HG03280 (cell line): ENCODE data around the gene ARNT2.

Experiments used
- ATAC-seq: cut with Tn5 transposase; IDR thresholded peaks from one replicate; pipeline ENCODE4 v1.9.1; 2021; ENCODE audit warnings: mild to moderate bottlenecking, moderate library complexity; ENCODE audit not compliant: unreplicated experiment

The ARNT2 gene

DNA sequence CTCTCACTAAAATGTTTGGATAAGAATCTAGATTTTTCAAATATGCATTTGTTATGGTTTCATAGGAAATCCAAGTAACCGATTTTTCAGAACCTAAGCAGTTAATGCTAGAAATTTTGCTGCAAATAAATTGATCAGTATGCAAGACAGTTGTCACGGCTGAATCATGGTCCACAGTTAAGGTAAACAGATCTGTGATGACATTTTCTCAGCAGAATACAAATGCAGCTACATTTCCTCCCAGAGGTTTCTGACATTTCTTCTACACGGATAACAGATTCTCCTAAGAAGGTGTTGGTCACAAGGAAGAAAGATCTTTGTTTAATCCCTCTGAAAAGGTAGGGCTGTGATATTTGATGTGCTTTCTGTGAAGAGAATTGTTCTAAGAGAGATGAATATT lies 36.9 kb downstream of the ARNT2 start:
- ATAC-seq, result no peak

DNA sequence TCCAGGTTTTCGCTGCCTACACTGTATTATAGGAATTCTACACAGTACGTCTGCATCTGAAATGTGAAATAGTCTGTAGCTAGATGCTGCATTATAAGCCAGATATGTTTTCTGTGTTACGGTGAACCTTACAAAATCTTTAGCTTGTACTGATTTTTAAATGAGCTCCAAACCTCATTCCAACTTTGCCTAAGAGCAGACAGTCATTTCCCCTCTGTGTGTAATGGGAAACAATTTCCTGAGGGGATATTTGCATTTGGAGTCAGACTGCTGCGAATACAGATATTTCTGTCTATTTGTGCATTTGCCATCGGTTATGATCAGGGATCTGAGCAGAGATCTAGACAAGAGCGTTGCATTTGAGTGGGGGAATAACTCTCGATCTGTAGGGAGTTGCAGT lies 37.5 kb downstream of the ARNT2 start:
- no peak for ATAC-seq

DNA sequence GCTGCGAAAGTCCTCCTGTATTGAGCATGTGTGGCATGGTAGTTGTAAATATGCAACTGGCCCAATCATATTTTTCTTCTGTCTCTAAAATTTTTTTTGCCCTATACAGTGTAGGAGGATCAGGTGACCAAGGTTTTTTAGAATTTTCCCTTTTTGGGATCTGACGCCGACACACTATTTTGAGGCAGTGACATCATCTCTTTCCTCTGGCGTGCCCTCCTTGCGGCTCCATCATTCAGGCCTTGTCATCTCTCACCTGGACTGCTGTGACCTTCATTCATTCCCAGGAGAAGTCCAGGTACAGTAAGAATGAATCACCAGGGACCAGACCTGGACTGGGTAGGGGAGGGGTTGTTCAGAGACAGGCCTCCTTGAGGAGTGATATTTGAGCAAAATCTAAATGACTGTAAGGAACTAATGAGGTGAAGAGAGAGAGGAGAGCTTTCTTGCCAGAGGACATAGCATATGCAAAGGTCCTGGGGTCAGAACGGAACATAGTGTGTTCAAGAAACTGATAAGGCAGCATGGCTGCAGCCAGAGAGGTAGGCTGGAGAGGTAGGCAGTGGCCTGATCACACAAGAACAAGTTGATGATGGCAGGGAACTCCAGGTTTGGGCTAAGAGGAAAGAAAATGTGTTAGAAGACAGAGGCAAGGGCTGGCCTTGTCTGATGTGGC lies 38.7 kb downstream of the ARNT2 start:
- no peak for ATAC-seq

DNA sequence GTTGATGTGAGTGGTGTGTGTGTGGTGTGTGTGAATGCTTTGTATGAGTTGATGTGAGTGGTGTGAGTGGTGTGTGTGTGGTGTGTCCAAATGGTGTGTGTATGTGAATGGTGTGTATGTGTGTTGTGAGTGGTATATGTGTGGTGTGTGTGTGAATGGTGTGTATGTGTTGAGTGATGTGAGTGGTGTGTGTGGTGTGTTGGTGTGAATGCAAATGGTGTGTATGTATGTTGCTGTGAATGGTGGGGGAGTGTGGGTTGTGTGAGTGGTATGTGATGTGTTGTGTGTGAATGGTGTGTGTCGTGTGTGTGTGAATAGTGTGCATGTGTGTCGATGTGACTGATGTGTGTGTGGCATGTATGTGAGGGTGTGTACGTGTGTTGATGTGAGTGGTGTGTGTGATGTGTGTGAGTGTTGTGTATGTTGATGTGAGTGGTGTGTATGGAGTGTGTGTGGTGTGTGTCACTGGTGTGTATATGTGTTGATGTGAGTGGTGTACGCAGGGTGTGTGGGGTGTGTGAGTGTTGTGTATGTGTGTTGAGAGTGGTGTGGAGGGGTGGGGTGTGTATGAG lies 40.6 kb downstream of the ARNT2 start:
- ATAC-seq, result no peak

DNA sequence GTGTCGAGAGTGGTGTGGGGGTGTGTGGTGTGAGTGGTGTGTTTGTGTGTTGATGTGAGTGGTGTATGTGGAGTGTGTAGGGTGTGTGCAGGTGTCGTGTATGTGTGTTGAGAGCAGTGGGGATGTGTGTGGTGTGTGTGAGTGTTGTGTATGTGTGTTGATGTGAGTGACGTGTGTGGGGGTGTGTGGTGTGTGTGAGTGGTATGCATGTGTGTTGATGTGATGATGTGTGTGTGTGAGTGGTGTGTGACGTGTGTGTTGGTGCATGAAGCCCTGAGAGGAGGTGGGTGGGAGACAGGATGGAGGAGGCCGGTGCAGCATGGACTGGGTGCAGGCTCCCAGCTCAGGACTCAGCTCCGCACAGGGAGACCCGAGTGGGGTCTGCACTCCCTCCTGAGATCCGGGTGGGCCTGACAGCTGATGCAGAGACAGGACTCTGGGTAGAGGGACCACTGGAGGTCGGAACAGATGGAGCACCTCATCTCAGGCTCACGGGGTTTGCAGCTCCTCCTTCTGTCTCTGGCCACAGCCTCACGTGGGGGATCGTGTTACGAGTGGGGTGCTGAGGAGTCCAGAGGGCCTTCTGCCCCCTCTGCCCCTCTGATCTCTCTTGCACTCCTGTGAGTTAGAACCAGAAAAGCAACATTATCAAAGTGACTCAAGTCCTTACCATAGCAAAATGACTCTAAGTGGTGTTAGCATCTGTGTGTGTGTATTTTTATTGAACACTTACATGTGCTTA lies 41.3 kb downstream of the ARNT2 start:
- ATAC-seq, result no peak

DNA sequence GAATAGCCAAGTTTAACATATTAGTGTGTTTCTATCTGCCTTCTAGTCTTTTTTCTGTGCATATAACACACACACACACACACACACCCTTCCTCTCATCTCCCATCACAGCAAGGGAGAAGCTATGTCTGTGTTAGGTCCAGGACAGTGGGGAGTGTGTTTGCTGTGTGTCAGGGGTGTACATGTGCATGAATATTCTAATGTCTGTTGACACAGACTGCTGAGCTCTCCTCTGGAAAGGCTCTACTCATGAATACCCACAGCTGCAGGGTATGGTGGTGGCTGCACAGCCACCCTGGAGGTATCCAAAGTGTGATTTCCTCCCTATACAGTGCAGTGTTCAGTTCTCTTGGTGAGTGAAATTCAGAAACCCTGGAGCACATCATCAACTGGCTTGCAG lies 42.9 kb downstream of the ARNT2 start:
- no peak for ATAC-seq

DNA sequence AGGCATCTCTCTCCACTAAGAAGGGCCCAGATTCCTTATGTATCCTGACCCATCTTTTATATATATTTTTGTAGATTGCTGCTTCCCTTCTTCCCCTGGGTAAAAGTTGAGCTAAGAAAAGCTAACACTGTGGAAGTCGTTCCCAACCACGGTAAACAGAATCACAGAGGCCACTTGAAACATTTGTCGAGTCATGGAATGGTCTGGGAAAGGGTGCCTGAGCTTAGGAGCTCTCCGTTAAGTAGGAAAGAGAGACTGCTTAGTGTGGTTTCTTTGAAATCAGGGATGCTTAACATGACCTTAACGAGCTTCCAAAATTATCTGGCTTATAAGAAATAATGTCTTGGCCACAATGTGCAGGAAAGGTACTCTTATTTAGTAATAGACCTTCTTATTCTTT lies 45.6 kb downstream of the ARNT2 start:
- no peak for ATAC-seq

DNA sequence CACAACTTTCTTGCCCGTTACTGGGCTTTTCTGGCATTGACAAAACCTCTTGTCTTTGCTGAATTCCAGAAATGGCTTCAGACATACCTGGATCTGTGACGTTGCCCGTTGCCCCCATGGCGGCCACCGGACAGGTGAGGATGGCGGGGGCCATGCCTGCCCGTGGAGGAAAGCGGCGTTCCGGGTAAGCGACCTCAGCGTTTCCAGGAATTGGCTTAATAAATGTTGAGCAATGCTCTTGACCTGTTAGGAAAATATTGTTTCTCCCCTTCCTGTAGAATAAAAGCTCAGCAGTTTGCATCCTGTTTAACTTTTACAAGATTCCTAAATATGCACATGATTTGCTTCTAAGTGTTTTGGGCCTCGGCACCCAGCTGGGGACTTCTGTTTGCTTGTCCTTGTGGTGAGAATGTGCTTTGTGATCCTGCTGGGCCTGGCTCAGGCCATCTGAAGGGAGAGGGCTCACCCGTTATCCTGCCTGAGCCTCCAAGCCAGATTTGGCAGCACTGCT lies 46.7 kb downstream of the ARNT2 start:
- ATAC-seq, result no peak

DNA sequence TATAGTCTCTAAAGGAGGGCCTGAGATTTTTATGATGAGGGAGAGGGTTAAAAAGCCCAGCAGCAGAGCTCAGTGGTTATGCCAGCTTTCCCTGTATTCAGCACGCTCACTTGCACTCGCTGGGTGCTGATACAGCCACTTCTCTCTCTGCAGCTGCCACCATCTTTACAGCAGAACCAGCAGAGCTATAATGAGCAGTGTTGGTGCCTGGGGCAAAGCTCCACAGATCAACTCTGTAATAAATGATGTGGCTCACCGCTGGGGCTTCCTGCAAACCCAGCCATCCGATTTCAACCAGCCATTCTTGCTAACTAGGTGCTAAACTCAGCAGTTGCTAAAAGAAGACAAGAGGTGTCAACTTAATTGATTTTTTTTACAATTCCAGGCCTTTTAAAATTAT lies 48.0 kb downstream of the ARNT2 start:
- ATAC-seq, result no peak

DNA sequence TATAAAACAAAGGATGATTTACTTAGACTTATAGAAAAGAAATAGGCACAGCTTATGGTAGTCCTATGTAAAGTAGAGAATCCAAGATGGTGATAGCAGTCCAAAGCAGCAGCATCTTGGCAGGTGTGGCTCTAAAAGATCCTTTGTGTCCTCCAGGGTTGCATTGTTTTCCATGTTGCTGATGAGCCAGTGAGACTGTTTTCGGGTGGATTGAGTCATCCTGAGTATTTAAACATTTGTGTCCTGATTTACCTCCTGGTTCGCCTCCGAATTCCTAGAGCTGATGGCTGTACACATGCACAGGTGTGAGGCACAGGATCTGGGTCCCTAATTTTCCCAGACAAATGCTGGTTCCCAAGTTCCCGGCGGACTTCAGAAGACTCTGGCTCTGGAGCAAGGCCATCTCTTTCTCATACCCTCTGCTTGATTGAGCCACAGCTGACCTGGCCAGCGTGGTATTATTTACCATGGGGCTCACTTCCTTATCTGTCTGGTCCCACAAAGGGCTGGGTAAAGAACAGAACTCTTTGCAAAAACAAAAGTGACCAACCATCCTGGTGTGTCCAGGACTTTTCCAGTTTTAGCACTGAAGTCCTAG lies 51.0 kb downstream of the ARNT2 start:
- ATAC-seq, result no peak

DNA sequence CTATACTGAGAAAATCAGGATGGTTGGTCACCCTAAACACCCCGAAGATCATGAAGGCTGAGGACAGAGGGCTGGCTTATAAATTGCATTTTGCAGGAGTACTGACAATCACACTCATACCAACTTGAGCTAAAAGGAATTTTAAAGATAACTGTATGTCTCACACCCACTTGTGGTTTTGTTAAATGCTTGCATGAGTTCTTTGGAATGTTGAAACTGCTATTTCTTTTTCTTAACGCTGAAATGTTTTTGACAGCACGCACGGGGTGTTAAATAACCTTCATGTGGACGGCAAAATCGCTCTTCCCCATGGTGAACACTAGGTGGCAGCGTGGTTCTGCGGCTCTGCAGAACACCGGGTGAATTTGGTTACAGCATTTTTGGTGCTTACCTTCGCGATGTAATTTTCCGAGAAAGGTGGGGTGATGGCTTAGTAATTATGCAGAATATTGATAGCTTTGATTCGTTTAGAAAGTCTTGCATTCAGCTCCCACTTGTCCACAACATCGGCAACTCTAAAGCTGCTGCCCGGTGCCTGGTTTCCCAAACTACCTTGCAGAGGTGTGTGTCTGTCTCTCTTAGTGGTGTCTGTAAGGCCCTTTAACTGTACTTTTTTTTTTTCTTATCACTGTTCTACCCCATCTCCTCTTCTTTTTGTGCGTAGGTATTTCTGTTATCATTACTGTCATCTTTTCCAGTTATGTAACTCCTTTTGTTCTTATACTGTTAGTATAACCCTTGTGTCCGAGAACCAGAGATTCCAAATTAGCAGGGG lies 51.7 kb downstream of the ARNT2 start:
- peak; percentile 51 for ATAC-seq

DNA sequence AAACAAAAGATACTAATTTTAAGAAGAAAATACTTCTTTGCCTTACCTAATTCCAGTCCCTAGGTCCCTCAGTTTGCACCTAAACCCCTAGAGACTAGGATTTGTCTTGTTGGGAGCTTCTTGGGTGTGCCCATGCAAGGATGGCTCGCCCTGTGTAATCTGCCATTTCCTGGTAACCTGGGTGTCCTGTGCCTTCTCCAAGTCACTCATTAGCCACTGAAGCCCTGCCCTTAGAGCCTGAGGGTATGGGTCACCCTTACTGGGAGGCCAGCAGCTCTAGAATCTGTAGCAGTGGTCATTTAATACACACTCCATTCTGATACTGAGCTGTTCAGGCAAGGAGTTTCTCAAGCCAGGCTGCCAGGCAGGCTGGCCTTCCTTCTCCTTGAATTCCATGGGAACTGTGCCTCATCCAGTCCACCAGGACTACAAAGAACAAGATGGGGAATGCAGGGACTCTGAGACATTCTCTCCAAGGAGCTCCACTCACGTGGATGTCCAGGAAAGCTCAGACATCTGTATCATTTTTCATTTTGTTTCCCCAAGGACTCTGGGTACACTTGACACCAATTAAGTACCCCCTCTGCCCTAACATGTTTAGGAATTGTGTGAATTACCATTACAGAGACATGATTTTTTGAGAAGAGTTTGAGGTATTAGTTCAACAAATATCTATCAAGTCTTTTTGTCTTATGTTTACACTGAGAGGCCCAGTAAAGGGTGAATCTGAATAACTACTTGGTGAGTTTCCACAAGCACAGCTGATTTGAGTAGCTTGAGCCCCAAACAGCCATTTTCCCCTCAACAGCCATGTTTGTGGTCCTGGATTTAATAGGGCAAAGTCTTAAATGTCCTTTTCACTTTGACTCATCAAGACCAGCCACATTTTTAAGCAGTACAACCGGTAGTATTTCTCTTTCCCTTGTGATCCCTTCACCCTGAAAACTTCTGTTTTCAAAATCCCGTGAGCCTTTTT lies 52.6 kb downstream of the ARNT2 start:
- ATAC-seq, result no peak

DNA sequence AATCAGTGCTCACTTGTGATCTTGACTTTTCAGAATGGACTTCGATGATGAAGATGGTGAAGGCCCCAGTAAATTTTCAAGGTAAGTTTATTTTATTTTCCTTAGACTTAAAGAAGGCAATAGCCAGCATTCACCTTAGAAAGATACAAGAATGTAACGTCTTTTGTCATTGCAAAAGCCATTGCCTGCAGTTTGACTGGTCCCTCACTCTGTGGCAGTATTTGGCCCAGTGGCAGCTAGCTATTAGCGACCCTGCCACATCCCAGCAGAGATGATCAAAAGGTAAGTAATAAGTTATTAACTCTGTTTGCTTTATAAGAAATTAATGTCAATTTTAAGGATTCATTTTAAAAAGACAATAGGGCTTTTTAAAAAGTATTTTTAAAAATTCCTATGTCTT lies 53.7 kb downstream of the ARNT2 start:
- ATAC-seq, result no peak

DNA sequence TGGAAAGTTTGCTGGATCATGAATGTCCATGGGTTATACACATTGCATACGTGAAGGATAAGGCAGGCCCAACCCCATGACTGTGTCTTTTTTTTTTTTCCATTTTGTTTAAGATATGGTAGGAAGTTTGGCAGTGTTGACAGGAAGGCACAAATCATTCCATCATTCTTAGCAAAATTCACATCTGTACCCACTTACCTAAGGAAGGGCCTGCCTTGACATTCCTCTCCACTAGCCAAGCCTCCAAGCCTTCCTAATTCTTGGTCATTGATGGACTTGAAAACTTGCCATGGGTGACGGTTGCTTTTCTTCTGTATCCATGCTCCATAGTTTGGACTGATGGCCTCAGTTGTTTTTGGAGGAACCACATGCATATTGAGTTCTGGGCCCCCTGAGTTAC lies 54.4 kb downstream of the ARNT2 start:
- ATAC-seq, result no peak

DNA sequence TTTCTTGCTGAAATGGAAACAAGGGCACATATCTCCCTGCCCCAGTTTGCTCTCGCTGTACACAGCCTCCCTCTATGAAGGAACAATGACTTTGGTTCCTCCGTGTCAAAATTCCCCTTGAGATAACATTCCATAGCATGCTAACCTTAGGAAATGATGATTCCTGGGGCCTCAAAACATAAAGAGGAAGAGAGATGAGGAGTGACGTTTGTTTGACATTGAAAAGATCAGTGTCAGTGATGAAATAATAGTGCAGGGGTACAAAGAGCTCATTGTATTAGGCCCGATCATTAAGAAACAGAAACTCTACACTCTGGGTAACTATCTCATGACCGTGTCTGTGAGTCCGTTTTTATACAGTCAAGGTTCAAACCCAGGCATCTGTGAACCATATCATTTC lies 55.2 kb downstream of the ARNT2 start:
- no peak for ATAC-seq

DNA sequence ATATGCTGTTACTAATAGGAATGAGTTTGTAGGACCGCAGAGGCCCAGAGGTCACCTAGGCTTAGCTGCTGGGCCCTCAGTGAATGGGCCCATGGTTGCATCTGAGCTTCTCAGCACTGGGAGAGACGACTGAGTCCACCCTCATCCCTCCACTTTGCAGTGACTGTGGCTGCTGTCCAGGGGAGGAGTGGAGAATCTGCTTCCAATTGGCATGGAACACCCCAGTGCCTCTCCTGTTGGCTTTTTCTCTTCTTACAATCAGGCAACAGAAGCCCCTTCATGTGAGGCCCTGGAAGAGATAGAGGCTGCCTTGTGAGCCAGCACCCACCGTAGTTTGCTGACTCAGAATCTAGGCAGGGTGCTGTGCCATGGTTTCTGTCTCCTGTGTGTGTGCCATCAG lies 55.6 kb downstream of the ARNT2 start:
- ATAC-seq, result no peak

DNA sequence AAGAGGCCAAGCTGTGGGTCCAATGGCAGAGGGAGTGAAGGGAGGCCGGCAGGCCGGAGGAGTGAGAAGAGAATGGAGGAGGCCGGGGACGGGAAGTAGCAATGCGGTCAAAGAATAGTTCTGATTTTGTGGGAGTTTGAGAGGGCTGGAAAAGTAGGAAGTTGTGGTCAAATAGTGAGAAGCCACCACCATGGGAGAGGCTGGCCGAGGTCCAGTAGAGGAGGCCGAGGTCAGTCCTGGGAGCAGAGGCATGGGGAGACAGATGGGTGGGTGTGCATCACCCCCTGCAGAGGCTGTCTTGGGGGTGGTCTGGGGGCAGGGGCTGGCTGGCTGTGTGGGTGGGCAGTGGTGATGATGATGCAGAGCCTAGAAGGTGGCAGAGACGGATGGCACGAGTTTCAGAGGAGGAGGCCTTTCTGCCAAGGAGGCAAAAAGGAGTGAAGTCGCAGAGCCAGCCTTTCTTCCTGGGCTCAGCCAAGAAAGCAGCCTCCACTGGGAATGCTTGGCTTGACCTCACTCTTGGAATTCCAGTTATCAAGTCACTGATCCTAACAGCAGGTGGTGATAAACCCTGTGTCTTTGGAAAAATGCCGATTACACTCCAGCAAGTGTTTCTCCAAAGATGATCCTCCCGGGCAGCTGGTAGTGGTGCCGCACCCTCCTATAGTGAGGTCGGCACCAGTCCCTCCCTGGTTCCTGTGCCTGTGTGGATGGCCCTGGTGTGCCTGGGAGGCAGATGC lies 57.3 kb downstream of the ARNT2 start:
- ATAC-seq, result no peak

DNA sequence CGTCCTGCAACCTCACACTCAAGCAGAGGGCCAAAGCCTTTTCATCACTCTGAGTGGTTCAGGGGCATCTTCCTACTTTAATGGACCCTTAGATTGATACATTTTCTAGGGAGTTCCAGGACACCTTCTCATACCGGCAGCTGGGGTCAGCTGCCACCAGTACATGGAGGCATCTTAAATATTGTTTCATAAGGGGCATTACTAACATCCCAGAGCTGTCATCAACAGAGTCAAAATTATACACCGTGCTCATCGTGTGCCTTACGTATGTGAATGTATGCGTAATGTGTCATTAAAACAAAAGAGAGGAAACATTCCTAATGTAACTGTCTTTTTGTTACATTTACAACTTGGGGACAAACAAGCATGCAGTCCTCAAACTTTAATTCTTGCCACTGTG lies 57.9 kb downstream of the ARNT2 start:
- no peak for ATAC-seq

DNA sequence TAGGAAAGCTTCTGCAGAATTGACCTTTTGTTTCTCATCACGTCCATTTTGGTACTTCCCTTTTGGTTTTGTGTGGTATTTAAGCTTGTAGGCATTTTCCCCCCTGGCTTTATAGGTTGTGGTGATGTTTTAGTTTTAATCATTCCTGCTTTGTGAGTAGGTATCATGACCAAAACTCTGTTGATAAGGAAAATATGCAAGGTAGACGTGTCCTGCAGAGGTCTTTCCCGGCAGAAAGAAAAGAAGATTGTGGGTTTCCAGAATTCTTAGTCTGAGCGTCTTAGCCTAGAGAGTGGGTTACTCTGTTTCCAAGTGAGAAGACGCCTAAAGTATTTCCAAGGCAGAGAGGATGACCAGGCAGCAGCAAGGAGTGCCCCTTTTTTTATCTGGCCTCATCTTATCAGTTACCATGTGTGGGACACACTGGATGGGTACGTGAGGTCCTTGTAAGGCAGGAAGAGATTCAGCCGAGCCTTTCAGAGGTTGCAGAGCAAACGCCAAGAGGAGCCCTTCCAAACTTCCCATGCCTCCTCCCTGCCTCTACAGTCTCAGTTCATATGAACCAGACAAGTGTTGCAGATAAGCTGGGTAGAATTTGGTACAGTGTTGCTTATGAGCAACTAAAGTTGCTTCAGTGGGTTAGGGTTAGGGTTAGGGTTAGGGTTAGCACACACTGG lies 58.8 kb downstream of the ARNT2 start:
- ATAC-seq, result no peak
